ENCODE data around the gene KRTCAP2. TPM values are rescaled to one million over a fixed set of nuclear protein-coding genes. Genes with fewer than 3 reads are reported as not detected.

Gene KRTCAP2
- total RNA-seq, 5 donors from 2014 or later (not counting 1 experiment from before 2014, with no cell fraction given) = 93.6 to 150 (median 138) TPM

DNA sequence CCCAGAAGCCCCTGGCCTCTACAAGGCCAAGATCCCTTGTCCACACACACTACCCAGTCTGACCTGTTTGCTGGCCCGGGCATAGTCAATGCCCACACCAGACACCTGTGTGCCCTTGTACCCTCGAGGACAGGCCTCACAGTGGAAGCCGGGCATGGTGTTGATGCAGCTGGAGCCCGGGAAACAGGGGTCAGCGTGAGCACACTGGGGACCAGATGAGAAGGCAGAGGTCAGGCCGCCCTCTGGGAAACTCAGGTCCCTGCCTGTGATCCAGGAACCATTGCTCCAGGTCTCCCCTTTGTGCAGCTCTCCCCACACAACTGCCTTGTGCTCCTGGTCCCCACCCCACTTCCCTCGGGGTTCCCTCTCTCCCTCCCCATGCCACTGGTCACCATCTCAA lies 29.1 kb upstream of the KRTCAP2 start:
- H3K27me3 Mint-ChIP-seq = no peaks in the 10 kb centered on the region
- WGBS (ENCODE audit: insufficient coverage) = 88% methylated on average over 7 of the region's 7 CpGs
- ChIA-PET CTCF (no interaction called here), POLR2A (no interaction called here)
- H3K4me1 Mint-ChIP-seq = peaks cover 6 to 7% (median 6%) of the 10 kb centered on the region in 3 donors
- H3K27ac ChIP-seq (ENCODE audit: low read length) = no peak overlapping the region
- H3K4me3 Mint-ChIP-seq = no peak overlapping the region
- no peaks in the 10 kb centered on the region for H3K27me3 ChIP-seq (replicated peaks in 1 of 2; ENCODE audit: control insufficient read depth in 2 of 2, extremely low read depth in 1 of 2, insufficient read depth in 2 of 2, low read length in 1 of 2)
- ATAC-seq (replicated peaks in 1 of 4) (no peak), DNase-seq (no peak)
- H3K9me3 ChIP-seq = no peaks in the 10 kb centered on the region
- H3K4me3 ChIP-seq (ENCODE audit: control insufficient read depth in 1 of 2, extremely low read depth in 1 of 2, low read length in 1 of 2) = no peak overlapping the region
- H3K4me1 ChIP-seq (ENCODE audit: control insufficient read depth in 1 of 2, extremely low read depth in 1 of 2, insufficient read depth in 2 of 2, low read length in 2 of 2) = peaks cover 0 to 7% of the 10 kb centered on the region in 2 experiments
- no peak overlapping the region for H3K27ac Mint-ChIP-seq
- H3K36me3 Mint-ChIP-seq = no peaks in the 10 kb centered on the region
- H3K36me3 ChIP-seq (ENCODE audit: control insufficient read depth in 2 of 2, extremely low read depth in 1 of 2, insufficient read depth in 1 of 2, low read length in 1 of 2) = peaks cover 0 to 2% of the 10 kb centered on the region in 2 donors
- H3K9me3 Mint-ChIP-seq = no peaks in the 10 kb centered on the region

DNA sequence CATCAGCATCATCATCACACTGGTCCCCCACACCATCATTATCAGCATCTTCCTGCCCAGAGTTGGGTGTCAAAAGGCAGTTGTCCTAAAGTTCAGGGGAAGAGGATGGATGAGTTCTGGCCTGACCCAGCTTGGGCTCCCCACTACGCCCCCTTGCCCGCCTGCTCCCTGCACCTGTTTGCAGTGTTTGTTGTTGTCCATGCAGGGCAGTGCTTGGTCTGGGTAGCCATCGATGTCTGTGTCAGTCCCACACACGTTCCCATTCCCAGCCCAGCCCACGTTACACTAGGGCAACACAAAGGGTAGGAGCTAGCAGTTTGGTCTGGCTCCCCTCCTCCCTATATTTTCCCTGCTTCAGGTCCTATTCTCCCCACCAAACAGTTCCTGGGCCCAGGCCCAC lies 27.8 kb upstream of the KRTCAP2 start:
- Mint-ChIP-seq H3K36me3 (no peaks in the 10 kb centered on the region), H3K27ac (no peak overlapping the region), H3K4me1 (peaks cover 0 to 3% (median 0%) of the 10 kb centered on the region in 3 donors), H3K9me3 (no peaks in the 10 kb centered on the region), H3K4me3 (no peak overlapping the region), H3K27me3 (no peaks in the 10 kb centered on the region)
- no peak overlapping the region for H3K27ac ChIP-seq (ENCODE audit: low read length)
- DNase-seq (no peak), ATAC-seq (replicated peaks in 1 of 4) (no peak)
- POLR2A ChIA-PET = no interaction called here
- no peak overlapping the region for H3K4me3 ChIP-seq (ENCODE audit: control insufficient read depth in 1 of 2, extremely low read depth in 1 of 2, low read length in 1 of 2)
- no peaks in the 10 kb centered on the region for H3K27me3 ChIP-seq (replicated peaks in 1 of 2; ENCODE audit: control insufficient read depth in 2 of 2, extremely low read depth in 1 of 2, insufficient read depth in 2 of 2, low read length in 1 of 2)
- CTCF ChIA-PET = no interaction called here
- peaks cover 0 to 2% of the 10 kb centered on the region in 2 donors for H3K36me3 ChIP-seq (ENCODE audit: control insufficient read depth in 2 of 2, extremely low read depth in 1 of 2, insufficient read depth in 1 of 2, low read length in 1 of 2)
- WGBS (ENCODE audit: insufficient coverage) = 90% methylated on average over 5 of the region's 5 CpGs
- H3K4me1 ChIP-seq (ENCODE audit: control insufficient read depth in 1 of 2, extremely low read depth in 1 of 2, insufficient read depth in 2 of 2, low read length in 2 of 2) = no peaks in the 10 kb centered on the region
- H3K9me3 ChIP-seq = no peaks in the 10 kb centered on the region

DNA sequence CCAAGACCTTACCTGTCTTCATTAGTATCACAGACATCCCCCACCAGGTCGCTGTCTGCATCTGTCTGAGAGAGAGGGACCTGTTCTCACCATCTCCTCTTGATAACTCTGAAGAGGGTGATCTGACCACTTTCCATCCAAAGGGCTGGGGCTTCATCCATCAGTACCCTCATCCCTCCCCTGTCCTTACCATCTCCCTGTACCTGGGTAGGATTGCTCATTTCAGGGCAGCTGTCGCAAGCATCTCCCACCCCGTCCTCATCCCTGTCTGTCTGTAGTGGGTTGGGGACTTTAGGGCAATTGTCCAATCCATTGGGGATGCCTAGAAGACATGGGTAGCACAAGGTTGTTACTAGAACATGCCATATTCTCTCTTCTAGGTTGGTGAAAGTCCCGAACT lies 26.7 kb upstream of the KRTCAP2 start:
- Mint-ChIP-seq H3K27ac (no peak overlapping the region), H3K4me1 (peaks cover 0 to 11% (median 4%) of the 10 kb centered on the region in 3 donors), H3K27me3 (no peaks in the 10 kb centered on the region), H3K4me3 (no peak overlapping the region), H3K36me3 (no peaks in the 10 kb centered on the region), H3K9me3 (no peaks in the 10 kb centered on the region)
- POLR2A ChIA-PET = no interaction called here
- no peak for ATAC-seq (replicated peaks in 1 of 4)
- no peak for DNase-seq
- H3K27me3 ChIP-seq (replicated peaks in 1 of 2; ENCODE audit: control insufficient read depth in 2 of 2, extremely low read depth in 1 of 2, insufficient read depth in 2 of 2, low read length in 1 of 2) = no peaks in the 10 kb centered on the region
- no peak overlapping the region for H3K27ac ChIP-seq (ENCODE audit: low read length)
- peaks cover 0 to 10% of the 10 kb centered on the region in 2 experiments for H3K4me1 ChIP-seq (ENCODE audit: control insufficient read depth in 1 of 2, extremely low read depth in 1 of 2, insufficient read depth in 2 of 2, low read length in 2 of 2)
- peaks cover 0 to 2% of the 10 kb centered on the region in 2 donors for H3K36me3 ChIP-seq (ENCODE audit: control insufficient read depth in 2 of 2, extremely low read depth in 1 of 2, insufficient read depth in 1 of 2, low read length in 1 of 2)
- 68% methylated on average over 2 of the region's 4 CpGs for WGBS (ENCODE audit: insufficient coverage)
- H3K9me3 ChIP-seq = no peaks in the 10 kb centered on the region
- CTCF ChIA-PET = no interaction called here
- H3K4me3 ChIP-seq (ENCODE audit: control insufficient read depth in 1 of 2, extremely low read depth in 1 of 2, low read length in 1 of 2) = no peak overlapping the region

DNA sequence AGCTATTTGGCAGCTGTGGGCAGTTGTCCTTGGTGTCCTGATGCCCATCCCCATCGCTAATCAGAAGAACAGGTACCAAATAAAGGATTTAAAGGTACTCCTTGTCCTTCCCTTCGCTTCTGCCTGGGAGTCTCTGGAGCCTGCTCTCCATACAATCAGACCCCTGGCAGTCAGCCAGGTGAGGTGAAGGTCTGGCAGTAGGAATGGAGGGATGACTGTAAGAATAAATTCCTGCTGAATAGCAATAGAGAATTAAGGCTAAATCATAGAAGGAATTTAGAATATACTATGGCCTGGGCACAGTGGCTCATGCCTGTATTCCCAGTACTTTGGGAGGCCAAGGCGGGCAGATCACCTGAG lies 25.4 kb upstream of the KRTCAP2 start:
- ATAC-seq (replicated peaks in 1 of 4) = no peak
- Histone ChIP-seq H3K4me3 (ENCODE audit: control insufficient read depth in 1 of 2, extremely low read depth in 1 of 2, low read length in 1 of 2) (no peak overlapping the region), H3K9me3 (no peaks in the 10 kb centered on the region), H3K4me1 (ENCODE audit: control insufficient read depth in 1 of 2, extremely low read depth in 1 of 2, insufficient read depth in 2 of 2, low read length in 2 of 2) (peaks cover 2 to 21% of the 10 kb centered on the region in 2 experiments), H3K36me3 (ENCODE audit: control insufficient read depth in 2 of 2, extremely low read depth in 1 of 2, insufficient read depth in 1 of 2, low read length in 1 of 2) (peaks cover 0 to 2% of the 10 kb centered on the region in 2 donors), H3K27ac (ENCODE audit: low read length) (no peak overlapping the region), H3K27me3 (replicated peaks in 1 of 2; ENCODE audit: control insufficient read depth in 2 of 2, extremely low read depth in 1 of 2, insufficient read depth in 2 of 2, low read length in 1 of 2) (no peaks in the 10 kb centered on the region)
- ChIA-PET CTCF (no interaction called here), POLR2A (no interaction called here)
- Mint-ChIP-seq H3K4me1 (peaks cover 10 to 21% (median 14%) of the 10 kb centered on the region in 3 donors), H3K4me3 (no peak overlapping the region), H3K36me3 (no peaks in the 10 kb centered on the region), H3K9me3 (no peaks in the 10 kb centered on the region), H3K27me3 (no peaks in the 10 kb centered on the region), H3K27ac (no peak overlapping the region)
- no peak for DNase-seq
- WGBS (ENCODE audit: insufficient coverage) = 90% methylated on average over 1 of the region's 3 CpGs

DNA sequence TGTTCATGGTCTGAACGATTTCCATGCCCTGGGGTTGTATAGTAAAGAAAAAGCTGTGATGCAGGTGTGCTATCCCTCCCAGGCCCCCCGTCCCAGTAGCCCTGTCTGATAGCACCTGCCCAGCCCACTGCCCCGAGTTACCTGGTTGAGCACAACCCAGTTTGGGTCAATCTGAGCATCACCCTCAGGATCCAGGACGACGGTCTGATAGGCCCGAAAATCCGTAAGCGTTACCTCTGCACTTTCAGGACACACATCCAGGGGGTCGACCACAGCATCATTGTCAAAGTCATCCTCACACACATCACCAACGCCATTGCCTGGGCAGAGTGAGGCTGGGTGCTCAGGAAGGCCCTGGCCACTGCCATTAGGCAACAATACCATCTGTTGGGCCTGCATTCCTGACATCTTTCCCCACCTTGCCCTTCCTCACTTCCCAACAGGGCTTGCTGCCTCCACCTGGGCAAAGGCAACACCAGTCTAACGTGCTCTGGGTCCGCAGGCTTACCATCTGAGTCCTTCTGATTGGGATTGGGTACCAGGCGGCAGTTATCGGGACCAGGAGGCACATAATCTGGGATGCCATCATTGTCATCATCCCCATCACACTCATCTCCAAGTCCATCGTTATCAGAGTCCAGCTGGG lies 24.9 kb upstream of the KRTCAP2 start:
- no peak overlapping the region for H3K27ac ChIP-seq (ENCODE audit: low read length)
- no peaks in the 10 kb centered on the region for H3K36me3 Mint-ChIP-seq
- ATAC-seq (replicated peaks in 1 of 4) = no peak
- H3K4me1 Mint-ChIP-seq = peaks cover 14 to 26% (median 19%) of the 10 kb centered on the region in 3 donors
- H3K27ac Mint-ChIP-seq = no peak overlapping the region
- POLR2A ChIA-PET = no interaction called here
- H3K4me3 Mint-ChIP-seq = no peak overlapping the region
- peaks cover 6 to 26% of the 10 kb centered on the region in 2 experiments for H3K4me1 ChIP-seq (ENCODE audit: control insufficient read depth in 1 of 2, extremely low read depth in 1 of 2, insufficient read depth in 2 of 2, low read length in 2 of 2)
- no peak overlapping the region for H3K4me3 ChIP-seq (ENCODE audit: control insufficient read depth in 1 of 2, extremely low read depth in 1 of 2, low read length in 1 of 2)
- no peak for DNase-seq
- WGBS (ENCODE audit: insufficient coverage) = 93% methylated on average over 12 of the region's 15 CpGs
- H3K36me3 ChIP-seq (ENCODE audit: control insufficient read depth in 2 of 2, extremely low read depth in 1 of 2, insufficient read depth in 1 of 2, low read length in 1 of 2) = peaks cover 0 to 2% of the 10 kb centered on the region in 2 donors
- no peaks in the 10 kb centered on the region for H3K27me3 Mint-ChIP-seq
- CTCF ChIA-PET = interaction anchor here in 1 of 2 donors (1.2 kb wide), 1 partner anchor 9 kb away, joined by 3 read pairs; no protein-coding TSS in a partner anchor
- no peaks in the 10 kb centered on the region for H3K9me3 Mint-ChIP-seq
- no peaks in the 10 kb centered on the region for H3K9me3 ChIP-seq
- H3K27me3 ChIP-seq (replicated peaks in 1 of 2; ENCODE audit: control insufficient read depth in 2 of 2, extremely low read depth in 1 of 2, insufficient read depth in 2 of 2, low read length in 1 of 2) = no peaks in the 10 kb centered on the region

DNA sequence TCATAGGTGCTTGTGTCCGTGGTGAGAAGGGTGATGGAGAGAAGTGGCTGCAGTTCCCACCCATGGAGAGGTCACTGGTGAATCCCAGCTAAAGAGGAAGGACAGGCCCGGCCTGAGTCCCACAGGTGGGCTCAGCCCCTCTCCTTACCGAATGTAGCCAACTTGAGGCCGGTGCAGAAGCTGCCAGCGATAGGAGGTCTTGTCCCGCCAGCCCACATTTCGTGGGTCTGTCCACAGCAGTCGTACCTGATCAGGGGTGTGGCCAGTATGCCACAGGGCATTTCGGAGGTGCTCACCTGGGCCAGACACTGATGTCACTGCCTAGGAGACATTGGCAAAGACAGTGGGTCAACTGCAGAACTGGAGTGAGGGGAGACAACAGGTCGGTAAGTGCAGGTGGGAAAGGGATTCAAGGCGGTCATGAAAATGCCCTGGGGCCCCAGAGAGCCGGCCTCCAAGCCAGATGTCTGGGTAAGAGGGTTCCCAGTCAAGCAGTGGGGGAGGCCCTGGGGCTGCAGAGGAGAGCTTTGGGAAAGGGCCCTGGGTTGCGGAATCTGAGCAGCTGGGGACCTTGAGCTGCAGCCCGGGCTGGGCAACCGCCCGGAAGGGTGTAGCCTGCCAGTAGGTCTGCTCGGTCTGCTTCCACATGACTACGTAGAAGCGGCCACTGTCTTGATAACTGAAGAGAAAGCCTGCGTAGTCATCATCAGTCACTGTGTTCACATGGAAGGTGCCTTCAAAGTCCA lies 24.0 kb upstream of the KRTCAP2 start:
- no peak for ATAC-seq (replicated peaks in 1 of 4)
- no peaks in the 10 kb centered on the region for H3K9me3 Mint-ChIP-seq

More for the DNA sequence above, 24.0 kb upstream of the KRTCAP2 start:
- no peaks in the 10 kb centered on the region for H3K27me3 Mint-ChIP-seq
- peaks cover 8 to 35% of the 10 kb centered on the region in 2 experiments for H3K4me1 ChIP-seq (ENCODE audit: control insufficient read depth in 1 of 2, extremely low read depth in 1 of 2, insufficient read depth in 2 of 2, low read length in 2 of 2)
- WGBS (ENCODE audit: insufficient coverage) = 98% methylated on average over 17 of the region's 20 CpGs
- ChIA-PET POLR2A (no interaction called here), CTCF (interaction anchor here (1.2 kb wide), 2 partner anchors 9 to 10 kb away, joined by 3 to 4 read pairs; no protein-coding TSS in a partner anchor)
- peaks cover 0 to 2% of the 10 kb centered on the region in 2 donors for H3K36me3 ChIP-seq (ENCODE audit: control insufficient read depth in 2 of 2, extremely low read depth in 1 of 2, insufficient read depth in 1 of 2, low read length in 1 of 2)
- H3K27me3 ChIP-seq (replicated peaks in 1 of 2; ENCODE audit: control insufficient read depth in 2 of 2, extremely low read depth in 1 of 2, insufficient read depth in 2 of 2, low read length in 1 of 2) = no peaks in the 10 kb centered on the region
- H3K36me3 Mint-ChIP-seq = no peaks in the 10 kb centered on the region
- no peak overlapping the region for H3K4me3 Mint-ChIP-seq
- no peak overlapping the region for H3K27ac ChIP-seq (ENCODE audit: low read length)
- no peak overlapping the region for H3K4me3 ChIP-seq (ENCODE audit: control insufficient read depth in 1 of 2, extremely low read depth in 1 of 2, low read length in 1 of 2)
- H3K27ac Mint-ChIP-seq = no peak overlapping the region
- H3K4me1 Mint-ChIP-seq = peaks cover 20 to 34% (median 26%) of the 10 kb centered on the region in 3 donors
- no peaks in the 10 kb centered on the region for H3K9me3 ChIP-seq
- no peak for DNase-seq

Data from T-cell (primary cell).